GM18519 (cell line): ENCODE measurements around the gene C5orf22.
"Not testable (repeated sequence)": the region's sequence is repeated elsewhere in the genome, so short reads cannot be mapped to it uniquely, and the experiment has no call there.

Experiments used
- ATAC-seq: cut with Tn5 transposase; IDR thresholded peaks from one replicate; pipeline ENCODE4 v1.9.1; 2021; ENCODE audit warnings: mild to moderate bottlenecking, moderate library complexity; ENCODE audit not compliant: unreplicated experiment, low FRiP score

Gene C5orf22

DNA sequence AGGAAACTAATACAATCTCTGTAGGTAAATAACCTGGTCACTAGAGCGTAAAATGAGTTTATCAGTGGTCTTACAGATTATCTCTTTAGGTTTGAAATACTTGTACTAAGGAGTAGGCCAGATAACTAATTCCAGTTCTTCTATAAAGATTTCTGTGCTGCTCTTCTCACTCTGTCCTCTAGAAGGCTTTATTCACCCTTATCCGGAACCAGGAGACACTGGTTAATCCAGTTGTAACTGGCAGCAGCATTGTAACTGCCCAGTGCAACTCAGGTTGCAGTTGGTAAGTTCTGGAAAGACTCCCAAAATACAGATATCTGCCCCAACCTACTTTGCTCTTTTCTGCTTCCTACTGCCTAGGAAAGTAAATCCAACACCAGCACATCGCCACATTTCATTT, 19.8 kb downstream of the C5orf22 start:
- no peak for ATAC-seq

DNA sequence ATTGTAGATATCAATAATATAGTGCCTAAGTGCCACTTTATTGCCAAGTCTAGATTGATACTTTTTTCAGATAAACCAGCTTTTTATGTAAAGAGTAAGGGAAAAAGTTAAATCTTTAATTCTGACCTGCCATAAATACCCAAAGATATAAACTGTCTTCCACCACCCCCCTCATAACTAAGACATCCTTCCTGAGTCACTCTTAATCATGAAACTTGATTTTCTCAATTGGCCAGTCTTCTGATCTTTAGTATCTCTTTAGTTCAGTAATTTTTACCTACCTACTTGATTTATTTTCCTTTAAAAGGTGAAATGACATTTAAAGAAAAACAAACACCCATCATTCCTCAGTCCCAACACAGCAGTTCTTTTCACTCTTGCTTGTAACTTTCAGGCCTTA, 21.8 kb downstream of the C5orf22 start:
- ATAC-seq: no peak

DNA sequence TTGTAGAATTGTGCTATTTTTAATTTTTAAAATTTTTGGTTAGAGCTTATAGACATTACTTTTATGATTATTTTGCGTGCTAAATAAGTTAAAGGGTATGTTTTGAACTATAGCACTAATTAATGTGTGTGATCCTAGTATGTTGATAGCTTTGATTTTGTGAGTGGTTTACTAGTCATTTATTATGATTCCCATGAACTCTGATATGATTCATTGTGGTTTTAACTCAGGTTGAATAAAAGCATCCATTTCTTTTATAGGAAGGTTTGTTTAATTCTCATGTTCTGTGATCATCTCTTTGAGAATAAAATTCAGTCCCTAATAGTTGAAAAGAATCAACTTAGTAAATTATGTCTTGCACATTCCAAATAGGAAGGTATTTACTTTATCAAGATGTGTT, 22.5 kb downstream of the C5orf22 start:
- ATAC-seq: no peak

DNA sequence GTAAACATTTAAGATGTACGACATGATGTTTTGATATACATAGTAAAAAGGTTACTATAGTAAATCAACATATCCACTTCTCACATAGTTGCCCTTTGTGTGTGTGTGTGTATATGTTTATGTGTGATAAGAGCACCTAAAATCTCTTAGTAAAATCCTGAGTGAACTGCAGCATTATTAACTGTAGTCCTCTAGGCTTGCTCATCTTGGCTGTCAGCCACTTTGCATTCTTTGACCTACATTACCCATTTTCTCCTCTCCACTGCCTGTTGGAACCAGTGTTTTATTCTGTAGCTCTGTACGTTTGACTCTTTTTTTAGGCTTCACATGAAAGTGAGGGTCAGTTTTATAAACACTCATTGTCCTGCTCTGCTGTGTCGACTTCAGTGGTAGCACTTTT, 24.4 kb downstream of the C5orf22 start:
- ATAC-seq: no peak

DNA sequence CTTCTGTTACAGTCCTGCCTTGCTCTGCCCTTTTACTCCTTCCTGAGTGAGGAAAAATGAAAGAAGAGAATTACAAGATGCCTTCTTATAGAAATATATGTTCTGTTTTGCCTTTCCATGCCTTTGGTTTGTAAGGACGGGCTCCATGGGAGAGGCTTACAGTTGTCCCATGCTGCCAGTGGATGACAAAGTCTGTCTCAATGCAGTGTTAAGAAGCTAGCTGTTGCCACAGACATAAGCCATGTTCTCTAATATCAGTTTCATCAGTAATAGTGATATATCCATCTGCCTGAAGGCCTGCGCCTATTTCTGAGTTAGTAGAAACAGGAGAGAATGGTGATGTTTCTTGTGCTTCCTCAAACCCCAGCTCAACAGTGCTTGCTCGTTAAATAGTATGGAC, 27.8 kb downstream of the C5orf22 start:
- no peak for ATAC-seq

DNA sequence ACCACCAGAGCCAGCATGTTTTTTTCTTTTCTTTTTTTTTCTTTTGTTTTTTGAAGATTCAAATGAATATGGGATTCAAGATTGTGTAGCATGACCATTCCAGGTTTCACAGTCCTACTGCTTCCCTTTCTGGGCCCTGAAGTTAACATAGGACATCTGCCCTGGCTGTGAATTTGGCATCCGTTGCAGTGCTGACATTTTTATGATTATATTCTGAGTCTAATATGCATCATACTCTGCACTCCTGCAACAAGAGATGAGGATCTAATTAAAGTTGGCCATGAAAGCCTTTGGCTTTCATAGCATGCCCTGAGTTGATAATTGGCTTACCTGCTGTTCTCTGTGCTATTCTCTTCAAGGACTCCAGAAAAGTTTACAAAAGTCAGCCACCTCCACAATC, 29.8 kb downstream of the C5orf22 start:
- no peak for ATAC-seq

DNA sequence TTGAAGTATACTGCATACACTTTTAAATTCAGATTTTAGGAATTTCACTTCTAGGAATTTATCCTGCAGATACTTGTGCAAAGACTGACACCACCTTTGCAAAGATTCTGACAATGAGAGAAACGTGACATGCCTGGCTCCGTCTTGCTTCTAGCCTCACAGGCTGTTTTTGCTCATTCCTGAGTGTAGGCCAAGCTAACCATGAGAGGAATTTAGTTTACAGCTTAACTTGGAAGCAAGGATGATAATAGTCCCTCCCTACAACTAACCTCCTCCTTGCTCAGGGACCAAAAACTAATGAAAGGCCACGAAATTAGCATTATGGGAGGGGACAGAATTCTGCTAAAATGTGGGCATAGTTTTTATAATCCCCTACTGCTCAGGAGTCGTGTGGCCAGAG, 31.1 kb downstream of the C5orf22 start:
- no peak for ATAC-seq

DNA sequence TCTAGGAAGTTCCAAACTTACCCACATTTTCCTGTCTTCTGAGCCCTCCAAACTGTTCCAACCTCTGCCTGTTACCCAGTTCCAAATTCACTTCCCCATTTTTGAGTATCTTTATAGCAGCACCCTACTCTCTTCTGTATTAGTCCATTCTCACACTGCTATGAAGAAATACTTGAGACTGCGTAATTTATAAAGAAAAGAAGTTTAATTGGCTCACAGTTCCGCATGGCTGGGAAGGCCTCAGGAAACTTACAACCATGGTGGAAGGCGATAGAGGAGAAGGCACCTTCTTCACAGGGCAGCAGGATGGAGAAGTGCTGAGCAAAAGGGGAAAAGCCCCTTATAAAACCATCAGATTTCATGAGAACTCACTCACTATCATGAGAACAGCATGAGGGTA, 34.3 kb downstream of the C5orf22 start:
- ATAC-seq: not testable (repeated sequence)

DNA sequence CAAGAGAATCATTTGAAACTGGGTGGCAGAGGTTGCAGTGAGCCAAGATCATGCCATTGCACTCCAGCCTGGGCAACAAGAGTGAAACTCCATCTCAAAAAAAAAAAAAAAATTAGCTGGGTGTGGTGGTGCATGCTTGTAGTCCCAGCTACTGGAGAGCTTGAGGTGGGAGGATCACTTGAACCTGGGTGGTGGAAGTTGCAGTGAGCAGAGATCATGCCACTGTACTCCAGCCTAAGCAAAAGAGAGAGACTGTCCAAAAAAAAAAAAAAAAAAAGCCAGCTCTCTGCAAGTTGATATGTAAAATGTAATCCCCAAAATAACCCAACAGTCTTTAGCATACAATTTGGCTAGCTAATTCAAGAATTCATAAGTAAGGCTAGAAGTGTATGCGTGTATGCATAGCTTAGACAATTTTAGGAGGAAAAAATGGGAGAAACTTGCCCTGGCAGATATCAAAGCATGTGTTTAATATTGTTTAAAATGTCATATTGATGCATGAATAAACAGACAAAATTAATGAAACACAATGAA, 36.3 kb downstream of the C5orf22 start:
- no peak for ATAC-seq

DNA sequence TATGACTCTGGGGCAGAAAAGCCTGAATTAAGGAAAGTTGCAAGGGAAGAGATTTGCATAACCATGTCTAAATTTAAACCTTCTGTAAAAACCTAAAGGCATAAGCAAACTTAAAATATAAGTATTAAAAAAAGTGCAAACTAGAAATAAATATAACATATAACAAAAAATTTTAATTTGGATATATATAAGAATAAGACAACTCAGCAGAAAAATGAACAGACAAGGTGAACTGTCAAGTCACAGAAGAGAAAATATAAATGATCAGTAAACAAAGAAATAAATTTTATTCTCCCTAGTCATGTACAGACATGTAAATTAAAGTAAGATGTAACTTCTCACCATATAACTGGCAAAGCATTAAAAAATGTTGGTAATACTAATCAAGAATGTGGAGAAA, 37.0 kb downstream of the C5orf22 start:
- no peak for ATAC-seq

DNA sequence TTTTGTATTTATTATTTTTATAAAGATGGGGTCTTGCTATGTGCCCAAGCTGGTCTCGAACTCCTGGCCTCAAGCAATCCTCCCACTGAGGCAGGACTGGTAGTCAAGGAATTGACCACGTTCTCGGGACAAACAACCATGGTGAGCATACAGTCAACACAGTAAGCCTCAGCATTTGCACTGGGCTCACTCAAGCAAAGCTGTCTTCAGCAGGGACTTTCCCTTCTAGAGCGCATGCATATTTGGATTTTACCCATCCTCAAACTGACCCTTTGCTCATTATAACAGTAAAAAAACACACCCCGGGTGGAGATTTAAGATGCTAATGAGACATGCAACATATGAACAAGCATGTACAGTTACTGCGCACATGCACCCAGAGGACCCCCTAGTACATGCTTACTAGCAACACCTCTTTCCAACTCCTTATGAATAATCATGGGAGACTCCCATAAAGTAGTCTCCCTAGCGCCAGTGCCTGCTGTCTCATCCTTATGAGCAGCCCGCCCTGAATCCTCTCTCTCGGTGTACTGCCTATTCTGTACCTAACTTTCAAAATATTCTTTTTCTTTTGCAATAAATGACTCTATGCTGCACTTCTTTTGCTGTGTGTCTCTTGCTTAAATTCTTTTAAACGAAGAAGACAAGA, 41.5 kb downstream of the C5orf22 start:
- ATAC-seq: peak; percentile 95

DNA sequence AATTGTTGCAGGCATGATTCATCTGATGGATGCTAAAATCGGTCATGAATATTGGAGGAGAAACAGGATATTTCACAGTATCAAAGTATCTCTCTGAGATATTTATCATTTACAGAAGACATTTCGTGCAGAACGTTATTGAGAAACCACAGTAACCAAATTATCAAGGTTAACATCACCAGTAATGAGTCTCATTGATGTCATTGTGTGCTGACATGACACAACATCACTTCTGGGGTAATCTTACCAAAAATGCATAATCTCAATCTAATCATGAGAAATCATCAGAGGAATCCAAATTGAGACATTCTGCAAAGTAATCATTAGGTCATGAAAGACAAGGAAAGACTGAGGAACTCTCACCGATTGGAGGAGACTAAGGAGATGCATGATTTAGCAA, 42.7 kb downstream of the C5orf22 start:
- ATAC-seq: no peak

DNA sequence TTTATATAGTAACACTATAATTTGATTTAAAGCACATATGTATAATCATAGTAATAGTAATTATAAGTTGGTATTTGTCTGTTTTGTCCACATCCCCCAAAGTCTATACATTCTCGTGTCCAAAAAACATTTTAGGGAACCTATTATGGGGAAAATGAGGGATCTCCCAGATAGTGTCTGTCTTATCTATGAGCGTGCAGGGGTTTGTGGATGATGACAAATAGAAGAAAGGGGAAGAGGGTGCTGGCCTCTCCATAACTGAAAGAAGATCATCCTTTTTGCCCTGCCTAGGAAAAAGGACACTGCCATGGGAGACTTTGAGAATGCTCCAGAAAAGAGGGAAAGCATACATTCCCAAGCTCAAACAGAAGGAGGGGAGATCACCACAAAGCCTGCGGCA, 45.3 kb downstream of the C5orf22 start:
- no peak for ATAC-seq

DNA sequence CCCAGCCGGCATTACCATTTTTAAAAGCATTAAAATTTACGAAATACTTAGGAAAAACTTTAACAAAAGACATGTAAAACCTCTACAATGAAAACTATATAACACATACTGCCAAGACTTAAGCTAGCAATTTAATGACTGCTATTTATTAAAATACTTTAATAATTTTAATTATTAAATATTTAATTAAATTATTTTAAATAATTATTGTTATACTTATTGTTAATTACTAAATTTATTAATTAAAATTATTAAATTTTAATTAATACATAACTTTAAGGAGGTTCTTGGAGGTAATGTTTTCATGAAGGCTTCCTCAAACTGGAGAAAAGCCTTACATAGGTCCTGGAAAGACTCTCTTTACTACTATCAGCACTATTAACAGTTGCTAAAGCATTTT, 47.5 kb downstream of the C5orf22 start:
- no peak for ATAC-seq

DNA sequence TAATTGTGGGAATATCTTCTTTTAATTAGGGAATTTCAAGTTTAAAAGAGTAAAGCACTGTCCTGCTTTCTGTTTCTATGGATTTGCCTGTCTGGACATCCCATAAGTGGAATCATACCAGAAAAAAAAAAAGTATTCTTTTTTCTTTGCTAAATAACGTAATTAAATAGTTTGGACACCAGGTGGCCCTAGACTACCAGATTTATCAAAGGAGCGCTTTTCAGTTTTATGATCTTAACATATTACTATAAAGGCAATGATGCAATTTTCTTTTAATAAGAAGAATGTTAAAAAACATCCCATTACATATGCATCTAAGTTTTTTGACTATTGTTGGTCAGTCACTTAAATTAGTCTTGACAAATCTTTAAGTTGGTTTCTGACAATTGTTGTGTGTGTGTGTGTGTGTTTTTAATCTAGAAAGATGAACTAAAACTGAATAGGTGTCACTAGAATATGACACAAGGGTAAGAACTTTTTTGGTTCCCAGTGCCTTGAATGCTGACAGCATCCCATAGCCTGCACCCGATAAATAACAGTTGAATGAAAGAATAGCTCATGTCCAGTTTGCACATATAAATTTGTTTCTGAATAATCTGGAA, 49.5 kb downstream of the C5orf22 start:
- ATAC-seq: no peak

DNA sequence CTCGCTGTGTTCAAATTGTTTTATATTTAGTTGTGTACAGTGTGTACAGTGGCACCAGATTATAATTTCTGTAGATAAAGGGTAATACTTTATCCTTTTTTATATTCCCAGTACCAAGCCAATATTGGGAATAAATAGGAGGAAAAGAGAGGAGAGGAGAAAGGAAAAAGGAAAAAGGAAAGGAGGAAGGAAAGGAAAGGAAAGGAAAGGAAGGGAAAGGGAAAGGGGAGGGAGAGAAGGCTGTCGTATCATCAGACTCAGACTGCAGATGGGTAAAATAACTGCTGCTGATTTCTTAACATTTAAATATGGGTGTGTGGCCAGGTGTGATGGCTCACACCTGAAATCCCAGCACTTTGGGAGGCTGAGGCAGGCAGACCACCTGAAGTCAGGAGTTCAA, 51.0 kb downstream of the C5orf22 start:
- no peak for ATAC-seq

DNA sequence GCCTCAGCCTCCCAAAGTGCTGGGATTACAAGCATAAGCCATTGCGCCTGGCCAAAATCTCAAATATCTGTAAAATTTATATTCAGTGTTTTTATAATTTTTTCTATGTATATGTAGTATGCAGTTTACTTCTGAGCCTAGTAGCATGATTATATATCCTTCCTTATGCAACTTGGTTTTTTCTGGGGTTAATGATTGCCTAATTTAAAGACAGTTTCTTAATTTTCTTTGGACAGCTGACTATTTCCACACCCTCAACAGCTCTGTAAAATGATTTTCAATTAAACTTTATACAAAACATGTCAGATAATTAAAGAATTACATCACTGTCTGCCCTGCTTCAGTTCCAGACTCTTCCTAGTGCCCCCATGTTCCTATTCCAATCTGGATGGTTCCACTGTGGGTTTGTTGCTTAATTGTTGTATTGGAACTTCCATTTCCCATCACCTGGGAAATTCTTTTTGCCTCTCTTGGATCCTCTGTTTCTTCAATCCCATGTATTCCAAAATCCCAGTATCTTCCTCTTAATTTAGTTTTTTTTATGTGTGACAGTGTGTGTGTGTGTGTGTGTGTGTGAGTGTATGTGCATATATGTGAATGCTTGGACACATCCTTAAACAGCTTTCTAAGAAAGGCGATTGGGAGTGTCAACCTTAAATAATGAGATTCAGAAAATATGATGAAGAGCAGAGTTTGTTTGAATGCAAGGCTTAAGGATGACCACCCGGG, 53.2 kb downstream of the C5orf22 start:
- no peak for ATAC-seq

DNA sequence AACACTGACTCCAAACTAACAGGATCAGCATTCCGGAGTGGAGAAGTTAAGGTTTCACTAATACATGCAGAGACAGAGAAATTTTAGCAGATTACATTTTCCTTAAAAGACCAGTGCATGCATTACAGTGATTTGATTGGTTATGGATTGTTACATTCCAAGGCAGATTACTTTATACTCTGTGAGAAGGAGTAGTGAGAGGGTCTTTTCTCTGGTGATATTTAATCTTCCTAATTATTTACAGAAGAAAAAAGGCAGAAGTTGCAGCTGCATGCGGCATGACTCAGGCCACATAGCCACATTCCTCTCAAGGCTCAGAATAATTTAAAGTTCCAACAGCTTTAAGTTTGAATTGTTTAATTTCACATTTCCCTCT, 53.8 kb downstream of the C5orf22 start:
- no peak for ATAC-seq

DNA sequence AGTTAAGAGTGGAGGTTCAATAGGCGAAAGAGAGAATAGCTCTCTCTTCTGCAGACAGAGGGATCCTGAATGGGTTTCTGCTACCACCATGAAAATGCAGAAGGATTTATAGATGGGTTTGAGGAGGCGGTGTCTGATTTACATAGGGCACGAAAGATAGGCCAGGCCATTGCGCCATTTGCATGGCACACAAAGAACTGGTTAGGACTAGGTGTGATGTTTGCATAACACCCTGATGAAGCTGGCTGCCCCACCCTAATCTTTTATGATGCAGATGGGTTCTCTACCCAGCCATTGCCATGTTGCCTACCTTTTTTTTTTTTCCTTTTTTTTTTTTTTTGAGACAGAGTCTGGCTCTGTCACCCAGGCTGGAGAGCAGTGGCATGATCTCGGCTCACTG, 55.4 kb downstream of the C5orf22 start:
- ATAC-seq: no peak

DNA sequence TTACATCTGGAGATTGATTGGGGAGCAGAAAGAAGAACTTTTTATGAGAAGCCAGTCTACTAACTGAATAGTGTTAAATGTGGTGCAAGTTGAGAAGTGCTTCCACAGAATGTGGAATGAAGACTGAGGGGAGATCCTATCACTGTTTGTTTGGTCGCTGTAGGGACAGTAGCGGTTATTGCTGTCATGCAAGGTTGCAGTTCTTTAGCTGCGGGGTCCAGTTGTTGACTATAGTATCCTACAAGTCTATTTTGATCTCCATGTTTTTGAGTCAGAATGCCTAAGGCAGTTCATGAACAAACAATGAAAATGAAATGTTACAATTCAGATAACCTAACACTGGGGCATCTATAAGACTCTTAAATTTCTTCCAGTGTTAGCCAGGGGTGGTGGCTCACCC, 61.6 kb downstream of the C5orf22 start:
- ATAC-seq: no peak

DNA sequence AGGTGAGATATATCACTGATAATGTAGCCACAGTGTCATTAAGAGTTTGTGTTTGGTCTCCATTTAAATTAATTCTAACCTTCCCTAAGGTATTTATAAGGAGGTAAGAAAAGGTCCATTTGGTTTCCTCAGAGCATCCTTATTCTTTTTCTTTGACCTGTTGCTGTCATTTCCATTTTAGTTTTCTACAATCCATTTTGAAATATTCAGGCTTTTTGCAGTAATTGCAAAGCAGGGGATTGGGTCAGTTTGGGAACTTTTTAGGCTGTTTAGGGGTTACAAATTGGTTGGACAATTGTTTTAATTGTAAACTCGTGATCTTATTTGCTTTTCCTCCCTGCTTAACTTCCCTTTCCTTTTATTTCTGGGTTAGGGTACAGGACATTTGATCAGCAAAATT, 64.3 kb downstream of the C5orf22 start:
- ATAC-seq: no peak
